ENCODE results near the gene RLN3.

The RLN3 gene

GRCh38 chr19:13995017-13995728 is 32.8 kb upstream of the RLN3 start:
- DNase-seq (ENCODE audit: low spot score), result no peak
- FAIRE-seq, result no peak

- no peak for DNase-seq (ENCODE audit: low spot score)
- FAIRE-seq, result no peak
Measured at GRCh38 chr19:13995878-13996765, 31.8 kb upstream of the RLN3 start.

- DNase-seq (ENCODE audit: low spot score) (no peak), FAIRE-seq (no peak)
Measured at GRCh38 chr19:13996928-13997630, 30.9 kb upstream of the RLN3 start.

- DNase-seq (ENCODE audit: low spot score), result no peak
- no peak for FAIRE-seq
Measured at GRCh38 chr19:13997631-13997962, 30.4 kb upstream of the RLN3 start.

GRCh38 chr19:13998426-13998825 is 29.5 kb upstream of the RLN3 start:
- DNase-seq (ENCODE audit: low spot score) (no peak), FAIRE-seq (no peak)

GRCh38 chr19:13999085-13999484 is 28.9 kb upstream of the RLN3 start:
- FAIRE-seq, result no peak

GRCh38 chr19:14000691-14001375 is 27.1 kb upstream of the RLN3 start:
- FAIRE-seq (no peak), DNase-seq (ENCODE audit: low spot score) (no peak)

More at GRCh38 chr19:13999085-13999484, 28.9 kb upstream of the RLN3 start:
- no peak for DNase-seq (ENCODE audit: low spot score)

GRCh38 chr19:14002571-14003250 is 25.2 kb upstream of the RLN3 start:
- DNase-seq (ENCODE audit: low spot score) (no peak), FAIRE-seq (no peak)

GRCh38 chr19:14003251-14004055 is 24.5 kb upstream of the RLN3 start:
- FAIRE-seq (no peak), DNase-seq (ENCODE audit: low spot score) (no peak)

- no peak for DNase-seq (ENCODE audit: low spot score)
- no peak for FAIRE-seq
Measured at GRCh38 chr19:14004619-14005348, 23.2 kb upstream of the RLN3 start.

- no peak for FAIRE-seq
Measured at GRCh38 chr19:14005349-14006084, 22.4 kb upstream of the RLN3 start.

GRCh38 chr19:14006085-14006765 is 21.7 kb upstream of the RLN3 start, which contains the start of gene RFX1:
TSS of gene RFX1 (minus strand) at chr19:14006320. CDS start at chr19:13993843, 12,477 bp downstream.
- peak; percentile 88 for FAIRE-seq

More at GRCh38 chr19:14005349-14006084, 22.4 kb upstream of the RLN3 start:
- peak; percentile 44 for DNase-seq (ENCODE audit: low spot score)

GRCh38 chr19:14006766-14007562 is 21.0 kb upstream of the RLN3 start:
- FAIRE-seq (no peak), DNase-seq (ENCODE audit: low spot score) (no peak)

More at GRCh38 chr19:14006085-14006765, 21.7 kb upstream of the RLN3 start, which contains the start of gene RFX1:
- DNase-seq (ENCODE audit: low spot score), result peak; percentile 100

GRCh38 chr19:14012378-14012915 is 15.5 kb upstream of the RLN3 start:
- FAIRE-seq, result no peak

GRCh38 chr19:14015524-14016035 is 12.4 kb upstream of the RLN3 start:
- no peak for DNase-seq (ENCODE audit: low spot score)
- no peak for FAIRE-seq

More at GRCh38 chr19:14012378-14012915, 15.5 kb upstream of the RLN3 start:
- no peak for DNase-seq (ENCODE audit: low spot score)

- no peak for DNase-seq (ENCODE audit: low spot score)
- no peak for FAIRE-seq
Measured at GRCh38 chr19:14019100-14019499, 8.8 kb upstream of the RLN3 start.

Measured in RCC 7860 (cell line).